ENCODE measurements around the gene EEFSEC.

DNA sequence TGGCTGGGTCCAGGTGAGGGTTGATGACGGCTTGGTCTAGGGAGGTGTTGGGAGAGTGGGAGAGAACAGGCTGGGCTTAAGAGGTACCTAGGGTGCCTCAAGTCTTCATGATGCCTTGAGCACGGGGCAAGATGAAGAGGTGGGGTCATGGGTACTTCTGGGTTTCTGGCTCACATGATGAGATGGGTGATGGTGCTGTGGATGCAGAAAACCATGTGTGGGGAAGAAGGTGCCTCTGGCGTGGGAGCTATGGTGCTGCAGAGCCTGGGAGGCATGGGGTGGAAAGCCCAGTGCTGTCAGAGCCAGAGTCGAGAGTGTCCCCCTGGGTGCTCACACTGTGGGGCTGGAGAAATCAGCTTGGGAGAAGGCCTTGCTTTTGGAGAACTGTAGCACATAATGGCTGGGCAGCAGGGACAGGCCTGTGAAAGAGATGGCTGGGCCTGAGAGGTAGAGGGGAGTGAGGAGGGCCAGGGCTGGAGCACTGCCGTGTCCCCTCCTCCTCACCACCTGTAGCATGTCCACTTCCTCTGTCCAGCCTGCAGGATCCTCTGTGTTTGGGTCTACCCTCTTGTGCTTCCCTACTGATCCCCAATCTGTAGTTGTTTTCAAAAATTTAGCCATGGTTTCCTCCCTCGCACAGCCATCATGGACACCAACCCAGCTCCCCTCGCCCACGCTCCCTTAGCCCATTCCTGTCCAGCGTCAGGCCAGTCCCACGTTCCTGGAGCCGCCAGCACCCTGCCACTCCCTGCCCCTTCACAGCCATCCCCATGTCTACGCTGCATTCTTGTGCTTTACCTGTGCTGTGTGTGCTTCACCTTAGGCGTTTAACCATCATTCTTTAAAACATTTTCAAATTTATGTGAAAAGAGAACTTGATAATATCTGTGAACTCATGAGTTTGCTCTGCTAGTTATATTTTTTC is 132.0 kb downstream of the EEFSEC start:
- TF ChIP-seq CTCF (conservative IDR thresholded peaks at IDR 0.05; ENCODE audit: low read depth, low read length) = no peak
- TF ChIP-seq MAFK (IDR thresholded peaks at IDR 0.05; ENCODE audit: low read depth, low read length) = no peak
- TF ChIP-seq RAD21 (IDR thresholded peaks at IDR 0.05; ENCODE audit: low read length) = no peak
- TF ChIP-seq POLR2A (IDR thresholded peaks at IDR 0.05; ENCODE audit: low read depth, low read length) = no peak
- TF ChIP-seq NFE2L2 (IDR thresholded peaks at IDR 0.05; ENCODE audit: low read depth, low read length) = no peak
- no peak for TF ChIP-seq RFX5 (IDR thresholded peaks at IDR 0.05; ENCODE audit: low read depth, low read length)
- TF ChIP-seq CHD1 (IDR thresholded peaks at IDR 0.05; ENCODE audit: low read depth, low read length) = no peak
- no peak for TF ChIP-seq USF2 (IDR thresholded peaks at IDR 0.05; ENCODE audit: low read depth, low read length)
- no peak for TF ChIP-seq RCOR1 (IDR thresholded peaks at IDR 0.05; ENCODE audit: insufficient replicate concordance, low read length)
